Skeletal muscle satellite cell (primary cell): Measurements from ENCODE around the gene ME1.
"Not testable (repeated sequence)": the region's sequence is repeated elsewhere in the genome, so short reads cannot be mapped to it uniquely, and the experiment has no call there.

Source experiments
- H3K27me3 ChIP-seq: 2 replicates; pipeline ENCODE4 v1.7.0; 2013; ENCODE audit warnings: low read length; ENCODE audit not compliant: control insufficient read depth, insufficient read depth
- H3K36me3 ChIP-seq: 2 replicates; pipeline ENCODE4 v1.7.0; 2013; ENCODE audit warnings: mild to moderate bottlenecking, control low read depth, low read length; ENCODE audit not compliant: insufficient read depth
- H3K4me1 ChIP-seq: 2 replicates; pipeline ENCODE4 v1.7.0; 2013; ENCODE audit warnings: low read length; ENCODE audit not compliant: control insufficient read depth, insufficient read depth
- H3K4me2 ChIP-seq: 2 replicates; pipeline ENCODE4 v1.7.0; 2013; ENCODE audit warnings: mild to moderate bottlenecking, low read length
- H3K4me3 ChIP-seq: 2 replicates; pipeline ENCODE4 v1.7.0; 2013; ENCODE audit warnings: low read length
- H3K9ac ChIP-seq: 2 replicates; pipeline ENCODE4 v1.7.0; 2013; ENCODE audit warnings: mild to moderate bottlenecking, low read depth, low read length, moderate library complexity
- H3K9me3 ChIP-seq: replicated peaks from 2 replicates; pipeline ENCODE4 v1.7.0; 2013; ENCODE audit warnings: mild to moderate bottlenecking, control low read depth, low read length

The ME1 gene

DNA sequence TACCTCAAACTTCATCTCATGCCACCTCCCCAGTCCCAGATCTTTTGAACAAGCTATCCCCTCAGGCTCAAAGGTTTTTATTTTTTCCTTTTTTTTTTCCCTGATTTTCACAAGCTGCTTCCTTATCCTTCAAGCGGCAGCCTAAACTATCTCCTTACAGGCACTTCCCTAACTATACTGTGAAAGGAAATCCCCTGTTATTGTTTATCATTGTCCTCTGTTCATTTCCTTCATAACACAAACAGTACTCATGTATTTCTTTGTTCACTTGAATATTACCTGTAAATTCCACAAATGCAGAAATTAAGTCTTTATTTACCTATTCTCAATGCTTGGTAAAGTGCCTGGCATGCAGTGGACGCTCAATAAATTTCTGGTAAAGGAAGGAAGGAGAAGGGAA lies 48.9 kb downstream of the ME1 start:
- H3K9ac ChIP-seq: no peak overlapping the region
- H3K9me3 ChIP-seq: no peaks in the 10 kb centered on the region
- no peaks in the 10 kb centered on the region for H3K27me3 ChIP-seq
- peaks cover 35% of the 10 kb centered on the region for H3K4me1 ChIP-seq
- no peak overlapping the region for H3K4me3 ChIP-seq
- H3K4me2 ChIP-seq: no peak overlapping the region
- H3K36me3 ChIP-seq: no peaks in the 10 kb centered on the region

DNA sequence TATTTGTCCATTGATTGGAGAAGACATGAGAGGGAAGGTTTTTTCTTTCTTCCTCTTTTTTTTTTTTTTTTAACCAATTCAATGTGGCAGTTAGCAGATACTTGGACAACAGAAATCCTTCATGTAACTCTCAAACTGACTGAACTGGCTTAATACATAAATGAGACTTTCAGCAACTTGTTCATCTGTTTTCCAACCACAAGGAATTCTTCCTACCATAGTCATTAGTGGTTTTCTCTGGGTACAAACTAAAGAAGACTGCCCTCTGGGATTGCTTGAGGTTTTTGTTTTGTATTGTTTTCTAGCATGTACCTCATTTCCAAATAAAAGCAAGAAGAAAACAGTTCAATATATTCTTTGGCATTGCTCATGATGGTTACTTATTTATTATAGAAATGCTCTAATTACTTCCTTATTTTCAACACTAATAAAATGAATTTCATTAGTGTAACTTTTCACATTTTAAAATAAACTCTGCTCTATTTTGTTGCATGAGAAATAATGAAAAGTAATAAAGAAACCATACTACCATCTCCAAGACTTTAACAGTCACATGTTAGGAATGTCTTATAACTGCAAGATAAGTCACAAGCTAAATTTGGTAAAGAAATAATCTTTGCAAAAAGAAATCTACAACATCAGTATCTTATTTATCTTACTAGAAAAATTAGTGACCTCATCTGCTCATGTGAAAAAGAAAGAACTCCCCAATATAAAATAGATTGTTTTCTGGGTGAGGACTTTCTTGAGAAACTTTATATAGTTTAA lies 52.0 kb downstream of the ME1 start:
- Histone ChIP-seq H3K36me3 (no peaks in the 10 kb centered on the region), H3K27me3 (no peaks in the 10 kb centered on the region), H3K4me1 (peaks cover 35% of the 10 kb centered on the region), H3K9me3 (no peaks in the 10 kb centered on the region), H3K4me3 (no peak overlapping the region), H3K9ac (peak overlapping the region; percentile 47), H3K4me2 (peak overlapping the region; percentile 31)

GRCh38 chr6:83371423-83371822 lies 59.4 kb downstream of the ME1 start:
- H3K9ac ChIP-seq: no peak overlapping the region
- H3K4me2 ChIP-seq: no peak overlapping the region
- H3K4me3 ChIP-seq: no peak overlapping the region
- no peaks in the 10 kb centered on the region for H3K9me3 ChIP-seq
- no peaks in the 10 kb centered on the region for H3K27me3 ChIP-seq
- H3K4me1 ChIP-seq: peaks cover 8% of the 10 kb centered on the region
- no peaks in the 10 kb centered on the region for H3K36me3 ChIP-seq

GRCh38 chr6:83370567-83370966 lies 60.3 kb downstream of the ME1 start:
- H3K4me3 ChIP-seq: no peak overlapping the region
- no peaks in the 10 kb centered on the region for H3K9me3 ChIP-seq

GRCh38 chr6:83369692-83370091 lies 61.2 kb downstream of the ME1 start:
- H3K4me2 ChIP-seq: no peak overlapping the region
- no peaks in the 10 kb centered on the region for H3K36me3 ChIP-seq
- no peak overlapping the region for H3K9ac ChIP-seq
- no peaks in the 10 kb centered on the region for H3K27me3 ChIP-seq
- H3K4me1 ChIP-seq: peaks cover 8% of the 10 kb centered on the region
- H3K4me3 ChIP-seq: no peak overlapping the region
- H3K9me3 ChIP-seq: no peaks in the 10 kb centered on the region

More at GRCh38 chr6:83370567-83370966, 60.3 kb downstream of the ME1 start:
- no peaks in the 10 kb centered on the region for H3K36me3 ChIP-seq
- H3K4me2 ChIP-seq: no peak overlapping the region
- H3K27me3 ChIP-seq: no peaks in the 10 kb centered on the region
- H3K4me1 ChIP-seq: peaks cover 8% of the 10 kb centered on the region
- H3K9ac ChIP-seq: no peak overlapping the region

GRCh38 chr6:83368577-83368976 lies 62.3 kb downstream of the ME1 start:
- H3K36me3 ChIP-seq: no peaks in the 10 kb centered on the region
- H3K27me3 ChIP-seq: no peaks in the 10 kb centered on the region
- no peak overlapping the region for H3K9ac ChIP-seq
- no peak overlapping the region for H3K4me3 ChIP-seq
- no peak overlapping the region for H3K4me2 ChIP-seq
- H3K4me1 ChIP-seq: peaks cover 8% of the 10 kb centered on the region
- no peaks in the 10 kb centered on the region for H3K9me3 ChIP-seq

GRCh38 chr6:83367104-83367503 lies 63.7 kb downstream of the ME1 start:
- Histone ChIP-seq H3K4me1 (peaks cover 8% of the 10 kb centered on the region), H3K9me3 (no peaks in the 10 kb centered on the region), H3K4me3 (no peak overlapping the region), H3K36me3 (no peaks in the 10 kb centered on the region), H3K9ac (no peak overlapping the region), H3K27me3 (no peaks in the 10 kb centered on the region), H3K4me2 (no peak overlapping the region)

DNA sequence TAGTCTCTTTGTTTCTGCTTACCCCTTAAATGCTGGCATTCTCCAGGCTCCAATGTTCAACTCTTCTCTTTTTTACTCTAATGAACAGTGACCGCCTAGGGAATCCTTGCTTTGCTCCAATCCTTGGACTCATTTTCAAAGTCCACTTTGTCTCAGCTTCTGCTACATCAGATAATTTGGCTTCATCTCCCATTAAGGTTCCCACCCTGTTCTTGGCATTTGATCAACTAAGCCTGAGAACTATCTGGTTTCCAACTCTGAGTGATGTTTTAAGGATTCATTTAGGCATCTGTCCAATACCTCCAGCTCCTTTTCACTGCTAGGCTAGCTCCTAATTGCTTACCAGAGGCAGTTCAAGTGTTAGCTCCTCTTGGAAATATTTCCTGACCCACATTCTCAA lies 64.9 kb downstream of the ME1 start:
- Histone ChIP-seq H3K4me1 (no peaks in the 10 kb centered on the region), H3K27me3 (no peaks in the 10 kb centered on the region), H3K9ac (no peak overlapping the region)

DNA sequence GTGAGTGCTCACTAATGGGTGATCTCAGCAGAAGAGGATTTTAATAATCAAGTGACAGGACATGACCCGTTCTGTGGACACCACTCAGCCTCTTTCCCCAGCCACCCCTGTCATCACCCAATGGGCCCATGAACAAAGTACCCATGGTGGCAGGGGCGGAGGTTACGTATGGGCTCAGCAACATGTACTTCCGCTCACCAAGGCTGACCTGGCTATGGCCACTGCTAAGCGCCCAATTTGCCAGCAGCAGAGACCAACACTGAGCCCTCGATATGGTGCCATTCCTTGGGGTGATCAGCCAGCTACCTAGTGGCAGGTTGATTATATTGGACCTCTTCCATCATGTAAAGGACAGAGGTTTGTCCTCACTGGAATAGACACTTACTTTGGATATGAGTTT lies 68.5 kb downstream of the ME1 start:
- H3K36me3 ChIP-seq, H3K4me3 ChIP-seq, H3K9me3 ChIP-seq, H3K4me2 ChIP-seq, H3K9ac ChIP-seq, H3K4me1 ChIP-seq, H3K27me3 ChIP-seq: not testable (repeated sequence)

More for the DNA sequence above, 64.9 kb downstream of the ME1 start:
- no peaks in the 10 kb centered on the region for H3K36me3 ChIP-seq
- no peaks in the 10 kb centered on the region for H3K9me3 ChIP-seq
- no peak overlapping the region for H3K4me3 ChIP-seq
- peak overlapping the region; percentile 6 for H3K4me2 ChIP-seq

DNA sequence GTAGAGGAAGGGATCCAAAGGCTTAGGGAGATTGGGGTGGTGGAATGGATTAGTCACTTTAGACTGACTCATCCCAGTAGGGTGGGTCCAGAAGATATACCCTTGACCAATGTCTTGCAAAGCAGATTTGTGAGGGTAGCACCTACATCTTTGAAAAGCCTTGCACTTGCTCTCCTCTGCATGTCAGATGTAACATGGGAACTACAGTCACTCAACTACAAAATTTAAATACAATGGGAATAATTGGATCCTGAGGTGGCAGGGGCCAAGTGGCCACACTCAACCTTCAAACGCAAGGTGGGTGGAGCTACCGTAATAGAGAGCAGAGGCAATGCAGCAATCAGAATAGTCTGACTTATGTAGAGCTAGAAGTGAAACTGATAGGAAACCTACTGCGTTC lies 71.2 kb downstream of the ME1 start:
- Histone ChIP-seq H3K9ac (no peak overlapping the region), H3K4me1 (no peaks in the 10 kb centered on the region), H3K4me2 (no peak overlapping the region), H3K36me3 (peaks cover 4% of the 10 kb centered on the region), H3K4me3 (no peak overlapping the region), H3K27me3 (no peaks in the 10 kb centered on the region), H3K9me3 (peaks cover 4% of the 10 kb centered on the region)

- H3K9ac ChIP-seq: no peak overlapping the region
- H3K4me2 ChIP-seq: no peak overlapping the region
- H3K4me3 ChIP-seq: no peak overlapping the region
- H3K9me3 ChIP-seq: peaks cover 4% of the 10 kb centered on the region
- no peaks in the 10 kb centered on the region for H3K36me3 ChIP-seq
- no peaks in the 10 kb centered on the region for H3K4me1 ChIP-seq
- no peaks in the 10 kb centered on the region for H3K27me3 ChIP-seq
Observed at GRCh38 chr6:83354747-83355146, 76.1 kb downstream of the ME1 start.

DNA sequence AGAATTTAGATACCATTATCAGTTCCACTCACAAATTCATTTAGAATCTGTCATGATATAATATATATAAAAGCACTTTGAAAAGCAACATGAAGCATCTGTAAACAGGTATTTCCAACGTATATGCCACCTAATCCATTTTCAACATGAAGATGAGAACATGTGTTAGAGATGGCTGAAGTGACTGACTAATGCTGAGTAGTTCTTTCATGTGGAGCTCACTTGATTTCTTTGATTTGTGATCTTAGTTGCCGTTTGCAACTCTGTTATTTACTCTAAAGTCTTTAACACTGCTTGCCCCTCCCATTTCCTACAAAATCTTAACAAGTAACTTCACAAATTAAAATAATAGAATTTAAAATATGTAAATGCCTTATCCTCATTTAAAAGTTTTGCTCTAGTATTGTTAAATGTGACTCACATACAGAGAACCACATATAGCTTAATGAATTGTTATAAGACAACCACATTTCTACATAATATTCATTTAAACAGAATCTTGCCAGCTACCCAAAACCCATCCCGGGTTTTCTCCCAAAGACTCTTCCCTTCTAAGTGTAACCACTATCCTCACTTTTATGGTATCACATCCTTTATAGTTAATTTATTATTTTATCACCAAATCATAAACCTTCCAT lies 78.3 kb downstream of the ME1 start:
- Histone ChIP-seq H3K4me2 (no peak overlapping the region), H3K27me3 (no peaks in the 10 kb centered on the region), H3K4me3 (no peak overlapping the region), H3K9me3 (no peaks in the 10 kb centered on the region), H3K9ac (no peak overlapping the region), H3K4me1 (no peaks in the 10 kb centered on the region), H3K36me3 (no peaks in the 10 kb centered on the region)
